GM10248 (cell line): ENCODE results near the gene BRSK2.
"Not testable (repeated sequence)": the region's sequence is repeated elsewhere in the genome, so short reads cannot be mapped to it uniquely, and the experiment has no call there.

Source experiments
- CTCF ChIA-PET: fragments of 300-600 bp; sonication (Branson Sonifier 250); formaldehyde crosslinking; extraction: SDS; loops from one replicate; lab custom pipeline; 2021; ENCODE audit warnings: antibody characterized with exemption; lab: Yijun Ruan, JAX
- POLR2A ChIA-PET: fragments of 350-650 bp; sonication (Branson Sonifier 250); formaldehyde crosslinking; extraction: SDS; loops from one replicate; lab custom pipeline; 2020; ENCODE audit warnings: antibody characterized with exemption; lab: Yijun Ruan, JAX
- DNase-seq: peaks from one replicate; pipeline ENCODE4 v3.0.0; 2012; ENCODE audit errors: extremely low spot score
- TF ChIP-seq, protein P1 (sequence below): IDR thresholded peaks from 2 replicates; pipeline ENCODE4 v1.5.1; 2012; ENCODE audit warnings: mild to moderate bottlenecking, low read depth; ENCODE audit errors: extremely low read depth, missing control alignments, control extremely low read depth

BRSK2 gene

DNA sequence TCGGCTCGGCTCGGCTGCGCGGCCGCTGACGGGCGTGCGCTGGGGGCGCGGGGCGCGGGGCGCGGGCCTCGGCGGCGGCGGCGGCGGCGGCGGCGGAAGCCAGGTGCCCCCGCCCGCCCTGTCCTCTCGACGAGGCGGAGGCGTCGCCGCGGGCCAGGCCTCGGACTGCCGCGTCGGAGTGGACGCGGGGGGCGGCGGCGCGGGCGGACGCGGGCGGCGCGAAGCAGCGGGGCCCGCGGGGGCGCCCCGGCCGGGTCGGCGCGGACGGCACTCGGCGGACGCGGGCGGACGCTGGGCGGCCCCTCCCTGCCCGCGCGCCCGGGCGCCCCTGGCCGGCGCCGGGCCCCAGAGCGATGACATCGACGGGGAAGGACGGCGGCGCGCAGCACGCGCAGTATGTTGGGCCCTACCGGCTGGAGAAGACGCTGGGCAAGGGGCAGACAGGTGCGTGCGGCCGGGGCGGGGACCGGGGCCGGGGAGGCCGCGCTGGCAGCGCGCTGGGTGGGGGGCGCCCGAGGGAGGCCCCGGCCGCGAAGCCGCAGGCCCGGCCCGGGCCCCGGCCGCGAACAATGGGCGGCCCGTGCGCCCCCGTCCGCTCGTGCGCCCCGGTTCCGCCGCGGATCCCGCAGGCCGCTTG lies at the start of gene BRSK2:
TSS of gene BRSK2 (plus strand) at position 3 of the 637 bp plus-strand sequence. CDS start at position 354, 351 bp downstream.
- ChIA-PET POLR2A (no interaction called here), CTCF (no interaction called here)
- DNase-seq = no peak
- TF ChIP-seq, protein P1, sequence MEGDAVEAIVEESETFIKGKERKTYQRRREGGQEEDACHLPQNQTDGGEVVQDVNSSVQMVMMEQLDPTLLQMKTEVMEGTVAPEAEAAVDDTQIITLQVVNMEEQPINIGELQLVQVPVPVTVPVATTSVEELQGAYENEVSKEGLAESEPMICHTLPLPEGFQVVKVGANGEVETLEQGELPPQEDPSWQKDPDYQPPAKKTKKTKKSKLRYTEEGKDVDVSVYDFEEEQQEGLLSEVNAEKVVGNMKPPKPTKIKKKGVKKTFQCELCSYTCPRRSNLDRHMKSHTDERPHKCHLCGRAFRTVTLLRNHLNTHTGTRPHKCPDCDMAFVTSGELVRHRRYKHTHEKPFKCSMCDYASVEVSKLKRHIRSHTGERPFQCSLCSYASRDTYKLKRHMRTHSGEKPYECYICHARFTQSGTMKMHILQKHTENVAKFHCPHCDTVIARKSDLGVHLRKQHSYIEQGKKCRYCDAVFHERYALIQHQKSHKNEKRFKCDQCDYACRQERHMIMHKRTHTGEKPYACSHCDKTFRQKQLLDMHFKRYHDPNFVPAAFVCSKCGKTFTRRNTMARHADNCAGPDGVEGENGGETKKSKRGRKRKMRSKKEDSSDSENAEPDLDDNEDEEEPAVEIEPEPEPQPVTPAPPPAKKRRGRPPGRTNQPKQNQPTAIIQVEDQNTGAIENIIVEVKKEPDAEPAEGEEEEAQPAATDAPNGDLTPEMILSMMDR = no peak

DNA sequence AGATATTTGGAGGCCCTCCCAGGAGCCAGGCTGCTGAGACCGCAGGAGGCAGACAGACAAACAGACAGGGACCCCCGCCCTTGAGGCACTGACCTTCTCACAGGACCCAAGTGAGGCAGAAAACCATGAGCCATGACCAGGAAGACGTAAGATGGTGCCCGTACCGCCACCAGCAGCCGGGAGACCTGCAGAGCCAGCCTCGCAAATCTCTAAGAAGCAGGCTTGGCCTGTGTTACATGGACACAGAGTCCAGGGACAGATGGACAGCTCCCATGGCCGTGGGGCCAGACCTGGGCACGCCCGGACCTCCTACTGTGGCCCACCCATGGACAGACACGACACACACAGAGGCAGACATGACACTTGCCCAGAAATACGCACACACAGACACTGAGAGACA lies 49.6 kb upstream of the BRSK2 start:
- no peak for DNase-seq
- TF ChIP-seq, protein P1 = no peak
- CTCF ChIA-PET = no interaction called here
- POLR2A ChIA-PET = no interaction called here

DNA sequence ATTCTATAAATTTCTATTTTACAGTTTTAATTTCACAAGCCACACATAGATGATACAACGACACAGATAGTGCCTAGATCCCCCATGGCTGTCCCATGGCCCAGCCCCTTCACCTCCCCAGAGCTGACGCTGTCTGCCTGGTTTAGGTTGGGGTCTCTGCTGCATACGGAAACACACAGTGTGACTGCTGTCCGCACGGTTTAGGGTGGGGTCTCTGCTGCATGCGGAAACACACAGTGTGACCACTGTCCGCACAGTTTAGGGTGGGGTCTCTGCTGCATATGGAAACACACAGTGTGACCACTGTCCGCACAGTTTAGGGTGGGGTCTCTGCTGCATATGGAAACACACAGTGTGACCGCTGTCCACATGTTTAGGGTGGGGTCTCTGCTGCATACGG lies 48.5 kb upstream of the BRSK2 start:
- DNase-seq, CTCF ChIA-PET, POLR2A ChIA-PET: not testable (repeated sequence)

DNA sequence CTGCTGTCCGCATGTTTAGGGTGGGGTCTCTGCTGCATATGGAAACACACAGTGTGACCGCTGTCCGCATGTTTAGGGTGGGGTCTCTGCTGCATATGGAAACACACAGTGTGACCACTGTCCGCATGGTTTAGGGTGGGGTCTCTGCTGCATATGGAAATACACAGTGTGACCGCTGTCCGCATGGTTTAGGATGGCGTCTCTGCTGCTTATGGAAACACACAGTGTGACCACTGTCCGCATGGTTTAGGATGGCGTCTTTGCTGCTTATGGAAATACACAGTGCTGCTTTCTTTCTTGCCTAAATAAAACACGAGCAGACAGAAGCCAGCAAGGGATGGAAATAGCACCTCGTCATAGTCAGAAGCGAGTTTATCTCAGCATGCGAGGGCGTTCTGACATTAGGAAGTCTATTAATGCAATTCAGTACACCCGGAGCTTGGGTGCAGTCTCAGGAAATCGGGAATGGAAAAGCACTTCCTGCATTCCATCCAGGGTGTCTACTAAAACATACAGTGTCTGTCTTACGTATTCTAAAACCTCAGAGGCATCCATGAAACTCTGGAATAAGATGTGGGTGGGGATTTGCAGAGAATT lies 47.7 kb upstream of the BRSK2 start:
- no peak for DNase-seq
- ChIA-PET CTCF (no interaction called here), POLR2A (no interaction called here)
- TF ChIP-seq, protein P1 = no peak

DNA sequence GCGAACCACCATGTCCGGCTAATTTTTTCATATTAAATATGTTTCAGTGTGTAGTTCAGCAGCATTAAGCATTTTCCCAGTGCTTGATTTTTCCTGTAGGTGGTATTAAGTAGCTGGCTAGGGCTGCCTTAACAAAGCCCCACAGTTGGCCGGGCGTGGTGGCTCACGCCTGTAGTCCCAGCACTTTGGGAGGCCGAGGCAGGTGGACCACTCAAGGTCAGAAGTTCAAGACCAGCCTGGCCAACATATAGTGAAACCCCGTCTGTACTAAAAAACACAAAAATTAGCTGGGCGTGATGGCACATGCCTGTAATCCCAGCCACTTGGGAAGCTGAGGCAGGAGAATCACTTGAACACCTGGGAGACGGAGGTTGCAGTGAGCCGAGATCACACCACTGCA lies 46.8 kb upstream of the BRSK2 start:
- ChIA-PET POLR2A (no interaction called here), CTCF (no interaction called here)
- no peak for DNase-seq
- TF ChIP-seq, protein P1 = no peak

DNA sequence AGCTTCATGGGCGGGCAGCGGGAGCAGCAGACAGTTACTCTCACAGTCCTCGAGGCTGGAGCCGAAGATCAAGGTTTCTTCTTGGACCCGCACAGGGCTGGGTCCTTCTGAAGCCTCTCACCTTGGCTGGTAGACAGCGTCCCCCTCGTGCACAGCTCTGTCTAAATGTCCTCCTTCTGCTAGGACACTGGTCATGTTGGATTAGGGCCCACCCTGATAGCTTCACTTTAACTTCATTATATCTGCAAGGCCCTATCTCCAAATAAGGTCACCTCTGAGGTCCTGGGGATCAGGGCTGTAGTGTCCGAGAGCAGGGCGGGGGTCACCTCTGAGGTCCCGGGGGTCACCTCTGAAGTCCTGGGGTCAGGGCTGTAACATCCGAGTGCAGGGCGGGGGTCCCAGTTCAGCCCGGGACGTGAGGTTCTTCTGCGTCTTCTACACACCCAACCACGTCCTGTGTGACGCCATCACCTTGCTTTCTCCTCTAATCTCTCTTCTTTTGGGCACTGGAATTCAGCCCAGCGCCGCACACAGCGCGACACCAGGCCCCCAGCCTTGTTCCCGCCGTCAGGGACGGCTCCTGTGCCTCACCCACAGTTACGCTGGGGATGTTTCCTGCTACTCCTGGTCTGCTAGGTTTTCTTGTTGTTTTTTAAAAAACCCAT lies 46.2 kb upstream of the BRSK2 start:
- TF ChIP-seq, protein P1 = no peak
- ChIA-PET CTCF (no interaction called here), POLR2A (no interaction called here)
- DNase-seq = no peak

DNA sequence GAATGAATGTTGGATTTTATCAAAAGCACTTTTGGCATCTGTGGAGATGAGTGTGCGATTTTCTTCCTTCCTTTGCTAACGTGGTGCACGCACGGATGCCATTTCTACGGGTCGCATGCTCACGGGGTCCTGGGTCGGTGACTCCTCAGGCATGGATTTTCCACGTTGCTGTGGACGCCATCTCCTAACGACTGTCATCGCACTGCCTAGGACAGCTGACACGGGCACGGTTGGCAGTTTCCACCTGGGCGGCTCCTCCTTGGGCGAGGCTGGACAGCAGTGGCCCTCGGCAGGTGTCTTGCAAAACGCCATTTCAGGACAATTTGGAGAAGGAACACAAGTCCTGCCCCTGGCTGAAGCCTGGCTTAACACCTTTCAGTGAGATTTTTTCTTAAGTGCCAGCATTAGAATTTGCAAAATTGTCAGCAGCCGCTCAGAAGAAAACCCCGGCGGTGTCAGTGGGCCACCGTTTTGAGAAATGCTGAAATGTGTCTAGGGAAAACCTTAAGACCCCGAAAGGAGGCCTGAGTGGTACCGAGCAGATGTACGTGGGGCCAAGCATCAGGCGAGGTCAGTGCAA lies 45.6 kb upstream of the BRSK2 start:
- POLR2A ChIA-PET = no interaction called here
- DNase-seq = no peak
- TF ChIP-seq, protein P1 = no peak
- CTCF ChIA-PET = no interaction called here
